DND-41 (cell line): ENCODE measurements around the gene MME.

ENCODE experiments used
- EZH2 ChIP-seq: IDR thresholded peaks from 3 replicates; pipeline ENCODE4 v1.6.1; 2012; ENCODE audit warnings: borderline replicate concordance, low read depth, mild to moderate bottlenecking, moderate library complexity, low read length, inconsistent platforms; ENCODE audit not compliant: severe bottlenecking
- TF ChIP-seq, protein P1 (sequence below): IDR thresholded peaks from 2 replicates; pipeline ENCODE4 v1.5.1; 2012; ENCODE audit warnings: borderline replicate concordance, low read length, moderate library complexity, mild to moderate bottlenecking; ENCODE audit not compliant: poor library complexity, severe bottlenecking; ENCODE audit errors: extremely low read depth

GRCh38 chr3:155173771-155174170 lies 93.7 kb downstream of the MME start:
- TF ChIP-seq, protein P1, sequence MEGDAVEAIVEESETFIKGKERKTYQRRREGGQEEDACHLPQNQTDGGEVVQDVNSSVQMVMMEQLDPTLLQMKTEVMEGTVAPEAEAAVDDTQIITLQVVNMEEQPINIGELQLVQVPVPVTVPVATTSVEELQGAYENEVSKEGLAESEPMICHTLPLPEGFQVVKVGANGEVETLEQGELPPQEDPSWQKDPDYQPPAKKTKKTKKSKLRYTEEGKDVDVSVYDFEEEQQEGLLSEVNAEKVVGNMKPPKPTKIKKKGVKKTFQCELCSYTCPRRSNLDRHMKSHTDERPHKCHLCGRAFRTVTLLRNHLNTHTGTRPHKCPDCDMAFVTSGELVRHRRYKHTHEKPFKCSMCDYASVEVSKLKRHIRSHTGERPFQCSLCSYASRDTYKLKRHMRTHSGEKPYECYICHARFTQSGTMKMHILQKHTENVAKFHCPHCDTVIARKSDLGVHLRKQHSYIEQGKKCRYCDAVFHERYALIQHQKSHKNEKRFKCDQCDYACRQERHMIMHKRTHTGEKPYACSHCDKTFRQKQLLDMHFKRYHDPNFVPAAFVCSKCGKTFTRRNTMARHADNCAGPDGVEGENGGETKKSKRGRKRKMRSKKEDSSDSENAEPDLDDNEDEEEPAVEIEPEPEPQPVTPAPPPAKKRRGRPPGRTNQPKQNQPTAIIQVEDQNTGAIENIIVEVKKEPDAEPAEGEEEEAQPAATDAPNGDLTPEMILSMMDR = no peak
- TF ChIP-seq EZH2 = no peak
